CMK (cell line): ENCODE measurements around the gene CHEK1.
A peak's percentile ranks its signal among the peaks of the same experiment; 100 is the strongest.
"Not testable (repeated sequence)": the region's sequence is repeated elsewhere in the genome, so short reads cannot be mapped to it uniquely, and the experiment has no call there.

Source experiments
- DNase-seq: peaks from one replicate; pipeline ENCODE4 v3.0.0-alpha.2; 2010; ENCODE audit warnings: low read depth

Gene CHEK1

GRCh38 chr11:125624756-125625213, at the start of gene CHEK1:
Gene CHEK1, plus strand, starts transcription at chr11:125625163. Its CDS starts 1,606 bp downstream, at chr11:125626769.
- no peak for DNase-seq

GRCh38 chr11:125577181-125577580, 47.8 kb upstream of the CHEK1 start:
- DNase-seq, result not testable (repeated sequence)

GRCh38 chr11:125578783-125579182, 46.2 kb upstream of the CHEK1 start:
- DNase-seq, result no peak

GRCh38 chr11:125579811-125580210, 45.2 kb upstream of the CHEK1 start:
- DNase-seq, result no peak

- DNase-seq, result no peak
Measured at GRCh38 chr11:125583496-125583895, 41.5 kb upstream of the CHEK1 start.

- DNase-seq, result no peak
Measured at GRCh38 chr11:125585487-125585886, 39.5 kb upstream of the CHEK1 start.

GRCh38 chr11:125586623-125587022, 38.3 kb upstream of the CHEK1 start:
- no peak for DNase-seq

GRCh38 chr11:125587480-125587879, 37.5 kb upstream of the CHEK1 start:
- no peak for DNase-seq

GRCh38 chr11:125588505-125588904, 36.5 kb upstream of the CHEK1 start:
- no peak for DNase-seq

GRCh38 chr11:125591649-125592304, 33.2 kb upstream of the CHEK1 start:
- peak; percentile 20 for DNase-seq

GRCh38 chr11:125592305-125593113, 32.5 kb upstream of the CHEK1 start, which contains the start of gene STT3A:
Gene STT3A, plus strand, starts transcription at chr11:125592852. Its CDS starts 3,064 bp downstream, at chr11:125595916.
- DNase-seq, result peak; percentile 100

- DNase-seq, result no peak
Measured at GRCh38 chr11:125593114-125593820, 31.7 kb upstream of the CHEK1 start.

GRCh38 chr11:125594958-125595357, 30.0 kb upstream of the CHEK1 start:
- no peak for DNase-seq

GRCh38 chr11:125600663-125601062, 24.3 kb upstream of the CHEK1 start:
- no peak for DNase-seq

- no peak for DNase-seq
Measured at GRCh38 chr11:125603207-125603606, 21.8 kb upstream of the CHEK1 start.

GRCh38 chr11:125605417-125605816, 19.5 kb upstream of the CHEK1 start:
- no peak for DNase-seq

- DNase-seq, result no peak
Measured at GRCh38 chr11:125609545-125609944, 15.4 kb upstream of the CHEK1 start.

GRCh38 chr11:125618383-125618782, 6.6 kb upstream of the CHEK1 start:
- DNase-seq, result no peak

- no peak for DNase-seq
Measured at GRCh38 chr11:125621995-125622394, 3.0 kb upstream of the CHEK1 start.

GRCh38 chr11:125623064-125623463, 1.9 kb upstream of the CHEK1 start:
- DNase-seq, result no peak

- DNase-seq, result no peak
Measured at GRCh38 chr11:125625225-125625629, 264 bp downstream of the CHEK1 start.

- DNase-seq, result peak; percentile 89
Measured at GRCh38 chr11:125625630-125626287, 796 bp downstream of the CHEK1 start.
